Panc1 (cell line): ENCODE data around the gene CETN3. TPM values are rescaled to one million over a fixed set of nuclear protein-coding genes. Genes with fewer than 3 reads are reported as not detected.

Experiments
- ATAC-seq: fragments of 200-7000 bp; cut with Tn5 transposase; 2 replicates; pipeline ENCODE4 v1.9.1; 2020; ENCODE audit warnings: mild to moderate bottlenecking, moderate library complexity
- BruUV-seq: library from RNA; stranded (reverse); fragments of 400-500 nt; replicated peaks from 2 replicates; lab custom pipeline; 2021; lab: Mats Ljungman, UMichigan
- CTCF ChIA-PET: fragments of 300-600 bp; sonication (Branson Sonifier 250); formaldehyde crosslinking; loops from one replicate; lab custom pipeline; 2022; ENCODE audit warnings: antibody characterized with exemption; lab: Charles Lee
- POLR2A ChIA-PET: fragments of 300-600 bp; sonication (Branson Sonifier 250); formaldehyde crosslinking; loops from one replicate; lab custom pipeline; 2022; ENCODE audit warnings: antibody characterized with exemption; lab: Charles Lee
- DNase-seq: peaks from one replicate; pipeline ENCODE4 v3.0.0-alpha.2; 2010; ENCODE audit warnings: low read depth, low spot score
- H3K27ac ChIP-seq: 2 replicates; pipeline ENCODE4 v1.5.1; 2011; ENCODE audit warnings: mild to moderate bottlenecking, low read length, inconsistent platforms
- H3K27me3 ChIP-seq: fragments of 200-500 bp; sonication (Bioruptor generic); 2 replicates; pipeline ENCODE4 v1.6.0; 2014; ENCODE audit warnings: low read length, inconsistent platforms; ENCODE audit not compliant: control insufficient read depth, insufficient read depth
- H3K36me3 ChIP-seq: fragments of 200-500 bp; sonication (Bioruptor generic); 2 replicates; pipeline ENCODE4 v1.5.1; 2014; ENCODE audit warnings: inconsistent platforms, mild to moderate bottlenecking, low read length, moderate library complexity; ENCODE audit not compliant: control insufficient read depth, insufficient read depth
- H3K4me1 ChIP-seq: 2 replicates; pipeline ENCODE4 v1.5.1; 2011; ENCODE audit warnings: inconsistent platforms, mild to moderate bottlenecking, low read length, moderate library complexity; ENCODE audit not compliant: control insufficient read depth, insufficient read depth
- H3K4me3 ChIP-seq, 2 experiments: 2 replicates each; pipeline ENCODE4 v1.5.1; 2011 to 2012; ENCODE audit warnings: low read depth in 2 of 2, low read length in 2 of 2, mild to moderate bottlenecking in 2 of 2, inconsistent platforms in 1 of 2, moderate library complexity in 1 of 2
- H3K9me3 ChIP-seq: fragments of 200-500 bp; sonication (Bioruptor generic); 2 replicates; pipeline ENCODE4 v1.5.1; 2014; ENCODE audit warnings: low read depth, mild to moderate bottlenecking, inconsistent platforms, low read length, moderate library complexity; ENCODE audit not compliant: control insufficient read depth, insufficient read depth
- POLR2AphosphoS5 ChIP-seq: IDR thresholded peaks from 2 replicates; pipeline ENCODE4 v1.6.1; 2012; ENCODE audit warnings: mild to moderate bottlenecking, low read depth, low read length, moderate library complexity
- SIN3A ChIP-seq: IDR thresholded peaks from 2 replicates; pipeline ENCODE4 v1.6.1; 2012; ENCODE audit warnings: low read depth, mild to moderate bottlenecking, low read length, moderate library complexity, borderline replicate concordance; ENCODE audit not compliant: insufficient read depth
- TCF7L2 ChIP-seq: IDR thresholded peaks from 2 replicates; pipeline ENCODE4 v1.6.1; 2011; ENCODE audit warnings: mild to moderate bottlenecking, low read depth, low read length, inconsistent platforms
- in situ Hi-C: cut with HindIII; loops from 2 replicates; pipeline ENCODE4 v1.10.0; 2016; ENCODE audit warnings: low sequenced_read_pairs, low pct_unique_long_range_greater_than_20kb
- intact Hi-C: fragments of 100-400 bp; cut with micrococcal nuclease; formaldehyde crosslinking; loops from one replicate; pipeline ENCODE4 v1.10.0; 2022; ENCODE audit not compliant: unreplicated experiment
- total RNA-seq: library from RNA; stranded (reverse); gene quantifications from one replicate; pipeline ENCODE4 v1.2.1, GENCODE V29; 2021; ENCODE audit not compliant: unreplicated experiment
- TF ChIP-seq, protein P1 (sequence below), 2 experiments: IDR thresholded peaks; 2 replicates each; pipeline ENCODE4 v1.6.1; 2011 to 2012; ENCODE audit warnings: low read depth in 2 of 2, control low read depth in 1 of 2, low read length in 1 of 2, mild to moderate bottlenecking in 1 of 2, moderate library complexity in 1 of 2; ENCODE audit not compliant: insufficient read depth in 1 of 2
- TF ChIP-seq, protein P2 (sequence below): fragments of 450-650 bp; IDR thresholded peaks from 2 replicates; pipeline ENCODE4 v1.5.1; 2017; ENCODE audit warnings: mild to moderate bottlenecking

The CETN3 gene
- total RNA-seq, 1 experiment from 2014 or later: 30.6 TPM

DNA sequence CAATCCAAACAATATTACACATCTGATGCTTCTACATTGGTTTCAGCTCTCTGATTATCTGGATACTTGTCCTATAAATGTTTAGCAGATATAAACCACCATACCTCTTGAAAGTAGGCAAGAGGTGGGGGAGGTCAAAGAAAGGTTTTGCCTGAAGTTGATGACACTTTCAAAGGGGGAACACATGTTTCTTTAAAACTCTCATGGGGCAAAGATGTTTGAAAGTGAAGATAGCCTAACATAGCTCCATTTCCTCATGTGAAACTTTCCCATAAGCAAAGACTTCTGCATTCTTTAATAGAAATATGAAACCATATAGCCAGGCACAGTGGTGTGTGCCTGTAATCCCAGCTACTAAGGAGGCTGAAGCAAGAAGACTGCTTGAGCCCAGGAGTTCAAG lies 62.1 kb downstream of the CETN3 start:
- H3K4me1 ChIP-seq: no peaks in the 10 kb centered on the region
- H3K9me3 ChIP-seq: no peaks in the 10 kb centered on the region
- intact Hi-C loops (no loop called here), in situ Hi-C loops (no loop called here)
- no peak for ATAC-seq
- no peak overlapping the region for H3K4me3 ChIP-seq
- peaks cover 6% of the 10 kb centered on the region for H3K27me3 ChIP-seq
- no TSS peak for BruUV-seq
- no peak overlapping the region for H3K27ac ChIP-seq
- TF ChIP-seq, protein P1, sequence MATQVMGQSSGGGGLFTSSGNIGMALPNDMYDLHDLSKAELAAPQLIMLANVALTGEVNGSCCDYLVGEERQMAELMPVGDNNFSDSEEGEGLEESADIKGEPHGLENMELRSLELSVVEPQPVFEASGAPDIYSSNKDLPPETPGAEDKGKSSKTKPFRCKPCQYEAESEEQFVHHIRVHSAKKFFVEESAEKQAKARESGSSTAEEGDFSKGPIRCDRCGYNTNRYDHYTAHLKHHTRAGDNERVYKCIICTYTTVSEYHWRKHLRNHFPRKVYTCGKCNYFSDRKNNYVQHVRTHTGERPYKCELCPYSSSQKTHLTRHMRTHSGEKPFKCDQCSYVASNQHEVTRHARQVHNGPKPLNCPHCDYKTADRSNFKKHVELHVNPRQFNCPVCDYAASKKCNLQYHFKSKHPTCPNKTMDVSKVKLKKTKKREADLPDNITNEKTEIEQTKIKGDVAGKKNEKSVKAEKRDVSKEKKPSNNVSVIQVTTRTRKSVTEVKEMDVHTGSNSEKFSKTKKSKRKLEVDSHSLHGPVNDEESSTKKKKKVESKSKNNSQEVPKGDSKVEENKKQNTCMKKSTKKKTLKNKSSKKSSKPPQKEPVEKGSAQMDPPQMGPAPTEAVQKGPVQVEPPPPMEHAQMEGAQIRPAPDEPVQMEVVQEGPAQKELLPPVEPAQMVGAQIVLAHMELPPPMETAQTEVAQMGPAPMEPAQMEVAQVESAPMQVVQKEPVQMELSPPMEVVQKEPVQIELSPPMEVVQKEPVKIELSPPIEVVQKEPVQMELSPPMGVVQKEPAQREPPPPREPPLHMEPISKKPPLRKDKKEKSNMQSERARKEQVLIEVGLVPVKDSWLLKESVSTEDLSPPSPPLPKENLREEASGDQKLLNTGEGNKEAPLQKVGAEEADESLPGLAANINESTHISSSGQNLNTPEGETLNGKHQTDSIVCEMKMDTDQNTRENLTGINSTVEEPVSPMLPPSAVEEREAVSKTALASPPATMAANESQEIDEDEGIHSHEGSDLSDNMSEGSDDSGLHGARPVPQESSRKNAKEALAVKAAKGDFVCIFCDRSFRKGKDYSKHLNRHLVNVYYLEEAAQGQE (IDR thresholded peaks at IDR 0.05; ENCODE audit: insufficient read depth in 1 of 2, low read depth in 2 of 2, low read length in 1 of 2): no peak
- TF ChIP-seq, protein P2, sequence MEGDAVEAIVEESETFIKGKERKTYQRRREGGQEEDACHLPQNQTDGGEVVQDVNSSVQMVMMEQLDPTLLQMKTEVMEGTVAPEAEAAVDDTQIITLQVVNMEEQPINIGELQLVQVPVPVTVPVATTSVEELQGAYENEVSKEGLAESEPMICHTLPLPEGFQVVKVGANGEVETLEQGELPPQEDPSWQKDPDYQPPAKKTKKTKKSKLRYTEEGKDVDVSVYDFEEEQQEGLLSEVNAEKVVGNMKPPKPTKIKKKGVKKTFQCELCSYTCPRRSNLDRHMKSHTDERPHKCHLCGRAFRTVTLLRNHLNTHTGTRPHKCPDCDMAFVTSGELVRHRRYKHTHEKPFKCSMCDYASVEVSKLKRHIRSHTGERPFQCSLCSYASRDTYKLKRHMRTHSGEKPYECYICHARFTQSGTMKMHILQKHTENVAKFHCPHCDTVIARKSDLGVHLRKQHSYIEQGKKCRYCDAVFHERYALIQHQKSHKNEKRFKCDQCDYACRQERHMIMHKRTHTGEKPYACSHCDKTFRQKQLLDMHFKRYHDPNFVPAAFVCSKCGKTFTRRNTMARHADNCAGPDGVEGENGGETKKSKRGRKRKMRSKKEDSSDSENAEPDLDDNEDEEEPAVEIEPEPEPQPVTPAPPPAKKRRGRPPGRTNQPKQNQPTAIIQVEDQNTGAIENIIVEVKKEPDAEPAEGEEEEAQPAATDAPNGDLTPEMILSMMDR: no peak
- CTCF ChIA-PET: no interaction called here
- POLR2A ChIA-PET: interaction anchor here (0.6 kb wide), 1 partner anchor 341 kb away, joined by 12 read pairs; no protein-coding TSS in a partner anchor
- DNase-seq: no peak
- H3K36me3 ChIP-seq: no peaks in the 10 kb centered on the region; the same call in 1 of the 2 replicates

DNA sequence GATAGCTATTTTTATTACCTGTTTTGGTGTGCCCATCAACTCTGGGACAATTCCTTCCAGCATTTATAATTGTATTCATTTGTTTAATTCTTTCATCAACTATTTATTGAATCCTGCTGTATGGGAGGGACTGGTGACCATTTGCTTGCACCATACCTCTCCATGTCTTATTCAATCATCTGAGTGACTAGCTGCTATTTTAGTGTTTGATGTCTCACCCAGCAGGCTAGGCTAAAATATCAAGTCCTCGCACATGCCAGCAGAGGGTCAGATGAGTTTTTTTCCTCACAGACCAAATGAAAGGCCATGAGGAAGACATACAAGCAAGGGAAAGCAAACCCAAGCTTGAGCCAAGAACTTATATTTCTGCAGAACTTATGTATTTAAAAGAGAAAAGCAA lies 63.9 kb downstream of the CETN3 start:
- peaks cover 6% of the 10 kb centered on the region for H3K27me3 ChIP-seq
- TF ChIP-seq, protein P2: no peak
- TF ChIP-seq TCF7L2: no peak
- no peak for TF ChIP-seq SIN3A
- TF ChIP-seq, protein P1 (IDR thresholded peaks at IDR 0.05; ENCODE audit: insufficient read depth in 1 of 2, low read depth in 2 of 2, low read length in 1 of 2): no peak
- TF ChIP-seq POLR2AphosphoS5: no peak
- no peaks in the 10 kb centered on the region for H3K9me3 ChIP-seq
- DNase-seq: no peak
- no peaks in the 10 kb centered on the region for H3K4me1 ChIP-seq
- CTCF ChIA-PET: no interaction called here
- no peak for ATAC-seq
- H3K27ac ChIP-seq: no peak overlapping the region
- no peaks in the 10 kb centered on the region; the same call in 1 of the 2 replicates for H3K36me3 ChIP-seq
- H3K4me3 ChIP-seq: no peak overlapping the region
- intact Hi-C loops: no loop called here
- in situ Hi-C loops: no loop called here
- no TSS peak for BruUV-seq
- POLR2A ChIA-PET: no interaction called here
